Activated naive CD4-positive, alpha-beta T cell (primary cell): ENCODE results near the gene SLC35F4.

Experiments
- DNase-seq, 4 experiments: peaks; one replicate each; lab custom pipeline; 2025; lab: John Stamatoyannopoulos, UW

SLC35F4 gene

GRCh38 chr14:57519043-57519442, 346.8 kb downstream of the SLC35F4 start:
- DNase-seq: no peak
